ENCODE results near the gene CREB3L2. TPM values are rescaled to one million over a fixed set of nuclear protein-coding genes. Genes with fewer than 3 reads are reported as not detected.

The CREB3L2 gene
- polyA plus RNA-seq, 3 donors = 6.9 to 12.9 (median 11.9) TPM

GRCh38 chr7:137862964-137863363 is 138.9 kb downstream of the CREB3L2 start:
- H3K27me3 ChIP-seq (ENCODE audit: control insufficient read depth in 2 of 2, insufficient read depth in 2 of 2, low read length in 2 of 2) = no peaks in the 10 kb centered on the region
- Mint-ChIP-seq H3K4me3 (no peak overlapping the region), H3K27ac (no peak overlapping the region), H3K9me3 (peaks cover 0 to 6% (median 2%) of the 10 kb centered on the region in 7 donors), H3K36me3 (peaks cover 41 to 48% of the 10 kb centered on the region in 2 donors), H3K27me3 (ENCODE audit: low read depth in 3 of 3) (no peaks in the 10 kb centered on the region), H3K4me1 (no peaks in the 10 kb centered on the region)
- intact Hi-C loops (cut with micrococcal nuclease) = no loop called here
- H3K9me3 ChIP-seq (replicated peaks in 1 of 2; ENCODE audit: control insufficient read depth in 1 of 2, insufficient read depth in 1 of 2, low read length in 2 of 2) = no peaks in the 10 kb centered on the region
- H3K4me3 ChIP-seq (replicated peaks in 1 of 3; ENCODE audit: low read depth in 2 of 3, low read length in 3 of 3) = no peak overlapping the region
- no peak overlapping the region for H3K9ac ChIP-seq (ENCODE audit: insufficient read depth, low read length, poor library complexity, severe bottlenecking)
- no peak overlapping the region for H2AFZ ChIP-seq (ENCODE audit: insufficient read depth, low read depth, low read length, poor library complexity, severe bottlenecking)
- H3K79me2 ChIP-seq (ENCODE audit: insufficient read depth, low read length) = no peaks in the 10 kb centered on the region
- no peak overlapping the region for H3K27ac ChIP-seq (ENCODE audit: low read depth in 1 of 2, low read length in 2 of 2)
- H3K4me1 ChIP-seq (ENCODE audit: control insufficient read depth in 1 of 2, insufficient read depth in 2 of 2, low read length in 2 of 2) = no peaks in the 10 kb centered on the region
- no peak overlapping the region for H3K4me2 ChIP-seq (replicated peaks; ENCODE audit: extremely low read depth, low read length, poor library complexity, severe bottlenecking)
- H4K20me1 ChIP-seq (ENCODE audit: insufficient read depth, low read length) = no peaks in the 10 kb centered on the region
- DNase-seq = no peak
- H3K36me3 ChIP-seq (replicated peaks in 1 of 2; ENCODE audit: control insufficient read depth in 1 of 2, insufficient read depth in 2 of 2, low read length in 2 of 2) = peaks cover 15 to 57% of the 10 kb centered on the region in 2 donors
- WGBS (ENCODE audit: insufficient coverage) = 100% methylated on average over 1 of the region's 2 CpGs
- TF ChIP-seq, protein P1, sequence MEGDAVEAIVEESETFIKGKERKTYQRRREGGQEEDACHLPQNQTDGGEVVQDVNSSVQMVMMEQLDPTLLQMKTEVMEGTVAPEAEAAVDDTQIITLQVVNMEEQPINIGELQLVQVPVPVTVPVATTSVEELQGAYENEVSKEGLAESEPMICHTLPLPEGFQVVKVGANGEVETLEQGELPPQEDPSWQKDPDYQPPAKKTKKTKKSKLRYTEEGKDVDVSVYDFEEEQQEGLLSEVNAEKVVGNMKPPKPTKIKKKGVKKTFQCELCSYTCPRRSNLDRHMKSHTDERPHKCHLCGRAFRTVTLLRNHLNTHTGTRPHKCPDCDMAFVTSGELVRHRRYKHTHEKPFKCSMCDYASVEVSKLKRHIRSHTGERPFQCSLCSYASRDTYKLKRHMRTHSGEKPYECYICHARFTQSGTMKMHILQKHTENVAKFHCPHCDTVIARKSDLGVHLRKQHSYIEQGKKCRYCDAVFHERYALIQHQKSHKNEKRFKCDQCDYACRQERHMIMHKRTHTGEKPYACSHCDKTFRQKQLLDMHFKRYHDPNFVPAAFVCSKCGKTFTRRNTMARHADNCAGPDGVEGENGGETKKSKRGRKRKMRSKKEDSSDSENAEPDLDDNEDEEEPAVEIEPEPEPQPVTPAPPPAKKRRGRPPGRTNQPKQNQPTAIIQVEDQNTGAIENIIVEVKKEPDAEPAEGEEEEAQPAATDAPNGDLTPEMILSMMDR (IDR thresholded peaks at IDR 0.05) = no peak

DNA sequence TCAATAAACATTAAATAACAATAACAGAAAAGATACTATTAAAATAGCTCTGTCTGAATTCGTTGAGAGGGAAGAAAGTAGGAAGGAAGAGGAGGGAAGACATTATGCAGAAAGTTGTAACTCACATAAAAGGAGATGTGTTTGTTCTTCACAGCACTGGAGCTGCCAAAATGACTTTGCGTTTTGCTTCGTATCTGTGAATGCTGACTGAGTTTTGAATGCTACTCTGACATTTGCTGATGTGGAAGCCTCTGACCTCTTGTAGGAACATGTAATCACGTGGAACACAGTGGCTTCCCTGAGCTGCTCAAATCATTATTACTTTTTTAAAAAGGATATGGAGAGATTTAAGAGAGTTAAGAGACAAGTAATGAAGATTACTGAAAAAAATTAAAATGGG is 139.5 kb downstream of the CREB3L2 start:
- no peaks in the 10 kb centered on the region for H3K4me1 Mint-ChIP-seq
- H3K4me3 Mint-ChIP-seq = no peak overlapping the region
- no peak overlapping the region for H3K4me3 ChIP-seq (replicated peaks in 1 of 3; ENCODE audit: low read depth in 2 of 3, low read length in 3 of 3)
- no peaks in the 10 kb centered on the region for H3K9me3 ChIP-seq (replicated peaks in 1 of 2; ENCODE audit: control insufficient read depth in 1 of 2, insufficient read depth in 1 of 2, low read length in 2 of 2)
- intact Hi-C loops (cut with micrococcal nuclease) = no loop called here
- no peak overlapping the region for H3K27ac Mint-ChIP-seq
- H3K4me2 ChIP-seq (replicated peaks; ENCODE audit: extremely low read depth, low read length, poor library complexity, severe bottlenecking) = no peak overlapping the region
- peaks cover 9 to 51% of the 10 kb centered on the region in 2 donors for H3K36me3 ChIP-seq (replicated peaks in 1 of 2; ENCODE audit: control insufficient read depth in 1 of 2, insufficient read depth in 2 of 2, low read length in 2 of 2)
- TF ChIP-seq, protein P1 (IDR thresholded peaks at IDR 0.05) = no peak
- H3K9ac ChIP-seq (ENCODE audit: insufficient read depth, low read length, poor library complexity, severe bottlenecking) = no peak overlapping the region
- no peak overlapping the region for H3K27ac ChIP-seq (ENCODE audit: low read depth in 1 of 2, low read length in 2 of 2)
- no peaks in the 10 kb centered on the region for H3K27me3 ChIP-seq (ENCODE audit: control insufficient read depth in 2 of 2, insufficient read depth in 2 of 2, low read length in 2 of 2)
- H3K4me1 ChIP-seq (ENCODE audit: control insufficient read depth in 1 of 2, insufficient read depth in 2 of 2, low read length in 2 of 2) = no peaks in the 10 kb centered on the region
- H3K36me3 Mint-ChIP-seq = peaks cover 35 to 42% of the 10 kb centered on the region in 2 donors
- no peaks in the 10 kb centered on the region for H3K27me3 Mint-ChIP-seq (ENCODE audit: low read depth in 3 of 3)
- 10% methylated on average over 2 of the region's 4 CpGs for WGBS (ENCODE audit: insufficient coverage)
- no peaks in the 10 kb centered on the region for H3K79me2 ChIP-seq (ENCODE audit: insufficient read depth, low read length)
- no peak for DNase-seq
- no peaks in the 10 kb centered on the region for H4K20me1 ChIP-seq (ENCODE audit: insufficient read depth, low read length)
- H3K9me3 Mint-ChIP-seq = peaks cover 0 to 6% (median 2%) of the 10 kb centered on the region in 7 donors
- H2AFZ ChIP-seq (ENCODE audit: insufficient read depth, low read depth, low read length, poor library complexity, severe bottlenecking) = no peak overlapping the region

Measured in CD14-positive monocyte (primary cell).